ENCODE data around the gene ANKS1B. TPM values are rescaled to one million over a fixed set of nuclear protein-coding genes. Genes with fewer than 3 reads are reported as not detected.

Gene ANKS1B
- total and polyA plus RNA-seq, 4 donors, result 0.03 to 3.4 (median 0.53) TPM

- Histone ChIP-seq H3K27me3 (ENCODE audit: control insufficient read depth in 4 of 4, insufficient read depth in 4 of 4, low read length in 3 of 4) (peaks cover 0 to 6% (median 4%) of the 10 kb centered on the region in 4 donors), H3K36me3 (ENCODE audit: control insufficient read depth in 4 of 4, insufficient read depth in 3 of 4, low read depth in 1 of 4, low read length in 3 of 4) (no peaks in the 10 kb centered on the region), H3K4me3 (ENCODE audit: low read depth in 1 of 3, low read length in 3 of 3) (no peak overlapping the region), H3K4me1 (ENCODE audit: control insufficient read depth in 4 of 4, insufficient read depth in 4 of 4, low read length in 3 of 4) (peaks cover 0 to 15% (median 12%) of the 10 kb centered on the region in 4 donors), H3K9ac (ENCODE audit: low read depth in 1 of 2, low read length in 2 of 2) (no peak overlapping the region), H3K9me3 (ENCODE audit: control insufficient read depth in 4 of 4, low read length in 3 of 4) (no peaks in the 10 kb centered on the region), H3K27ac (ENCODE audit: low read depth in 1 of 2, low read length in 2 of 2) (no peak overlapping the region)
- no peak for TF ChIP-seq ZBTB33 (IDR thresholded peaks at IDR 0.05)
- no peak for TF ChIP-seq HNF4G (IDR thresholded peaks at IDR 0.05)
- no peak for TF ChIP-seq GABPA (IDR thresholded peaks at IDR 0.05 in 1 of 2, conservative IDR thresholded peaks at IDR 0.05 in 1 of 2)
- no peak for TF ChIP-seq RXRA (IDR thresholded peaks at IDR 0.05)
- no peak for TF ChIP-seq EGR1 (IDR thresholded peaks at IDR 0.05; ENCODE audit: low read depth in 2 of 2)
- TF ChIP-seq NR2F2 (IDR thresholded peaks at IDR 0.05), result no peak
- TF ChIP-seq JUND (IDR thresholded peaks at IDR 0.05), result no peak
- TF ChIP-seq REST (IDR thresholded peaks at IDR 0.05), result no peak
- no peak for TF ChIP-seq MAX (IDR thresholded peaks at IDR 0.05)
- TF ChIP-seq FOXA1 (IDR thresholded peaks at IDR 0.05), result no peak
- no peak for TF ChIP-seq TAF1 (conservative IDR thresholded peaks at IDR 0.05)
- no peak for TF ChIP-seq RAD21 (IDR thresholded peaks at IDR 0.05)
- 70% methylated on average over 12 of the region's 12 CpGs for WGBS
- DNase-seq (ENCODE audit: low spot score), result no peak
Measured at GRCh38 chr12:98741556-98742265, 1243.0 kb downstream of the ANKS1B start.

GRCh38 chr12:98741196-98741555 is 1243.6 kb downstream of the ANKS1B start:
- TF ChIP-seq EGR1 (IDR thresholded peaks at IDR 0.05; ENCODE audit: low read depth in 2 of 2) (no peak), SP1 (IDR thresholded peaks at IDR 0.05) (no peak), TAF1 (conservative IDR thresholded peaks at IDR 0.05) (no peak), ZBTB33 (IDR thresholded peaks at IDR 0.05) (no peak)
- 86% methylated on average over 4 of the region's 4 CpGs for WGBS
- Histone ChIP-seq H3K4me3 (ENCODE audit: low read depth in 1 of 3, low read length in 3 of 3) (no peak overlapping the region), H3K27me3 (ENCODE audit: control insufficient read depth in 4 of 4, insufficient read depth in 4 of 4, low read length in 3 of 4) (peaks cover 0 to 5% (median 3%) of the 10 kb centered on the region in 4 donors), H3K36me3 (ENCODE audit: control insufficient read depth in 4 of 4, insufficient read depth in 3 of 4, low read depth in 1 of 4, low read length in 3 of 4) (no peaks in the 10 kb centered on the region), H3K4me1 (ENCODE audit: control insufficient read depth in 4 of 4, insufficient read depth in 4 of 4, low read length in 3 of 4) (peaks cover 0 to 17% (median 13%) of the 10 kb centered on the region in 4 donors), H3K9ac (ENCODE audit: low read depth in 1 of 2, low read length in 2 of 2) (no peak overlapping the region), H3K27ac (ENCODE audit: low read depth in 1 of 2, low read length in 2 of 2) (no peak overlapping the region), H3K9me3 (ENCODE audit: control insufficient read depth in 4 of 4, low read length in 3 of 4) (no peaks in the 10 kb centered on the region)
- DNase-seq (ENCODE audit: low spot score), result no peak
